ENCODE data around the gene ZBTB20. TPM values are rescaled to one million over a fixed set of nuclear protein-coding genes. Genes with fewer than 3 reads are reported as not detected.

Gene ZBTB20
- total and polyA plus RNA-seq, 2 of the 4 experiments (the other 2 are of a cell fraction) = 0.75 to 14.7 TPM

DNA sequence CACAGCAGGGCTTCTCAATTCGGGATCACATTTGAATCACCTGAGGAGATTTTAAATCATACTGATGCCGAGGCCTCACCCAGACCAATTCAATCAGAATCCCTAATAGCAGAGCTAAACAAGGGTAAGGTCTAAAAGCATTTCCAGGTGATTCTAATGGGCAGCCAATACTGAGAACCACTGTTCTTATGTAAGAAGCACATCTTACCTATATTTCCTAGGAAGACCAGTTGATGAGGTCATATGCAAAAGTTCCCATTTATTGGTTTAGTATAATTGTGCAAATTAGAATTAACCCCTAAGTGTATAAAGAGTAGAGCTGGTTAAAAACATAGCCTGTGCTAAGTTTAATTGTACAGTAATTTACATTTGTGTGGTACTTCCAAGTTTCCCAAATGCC lies 851.1 kb downstream of the ZBTB20 start:
- H2BK15ac ChIP-seq (ENCODE audit: low read depth, low read length) = no peak overlapping the region
- DNase-seq (no peak), ATAC-seq (ENCODE audit: low read depth) (no peak)
- in situ Hi-C loops (cut with MboI; ENCODE audit: low sequenced_read_pairs) = no loop called here
- H3K4me1 ChIP-seq (ENCODE audit: control insufficient read depth, insufficient read depth, low read length) = no peaks in the 10 kb centered on the region
- no CpG with 5 or more reads among the region's 2 CpGs for WGBS, 2 experiments (ENCODE audit: extremely low coverage in 2 of 2, insufficient read length in 1 of 2)
- no peak overlapping the region for H3K27ac ChIP-seq (ENCODE audit: insufficient read depth, low read length)
- H3K9me3 ChIP-seq (ENCODE audit: control insufficient read depth, insufficient read depth, low read length) = no peaks in the 10 kb centered on the region
- H3K4me2 ChIP-seq (ENCODE audit: low read depth, low read length) = no peak overlapping the region
- no peak overlapping the region for H3K9ac ChIP-seq (ENCODE audit: low read depth, low read length)
- POLR2A ChIA-PET (ENCODE audit: unreplicated experiment) = no interaction called here
- no peaks in the 10 kb centered on the region for H3K36me3 ChIP-seq (ENCODE audit: control insufficient read depth, insufficient read depth, low read length)
- no peak overlapping the region for H4K91ac ChIP-seq (ENCODE audit: insufficient read depth, low read depth, low read length)
- no peak overlapping the region for H2BK20ac ChIP-seq (ENCODE audit: low read depth, low read length)
- H3K18ac ChIP-seq (ENCODE audit: low read depth, low read length) = no peak overlapping the region
- H3K4ac ChIP-seq (ENCODE audit: low read depth, low read length) = no peak overlapping the region
- dilution Hi-C loops (cut with HindIII; ENCODE audit: low sequenced_read_pairs, unreplicated experiment) = no loop called here
- H3K23ac ChIP-seq (ENCODE audit: low read depth, low read length) = no peak overlapping the region
- no peak overlapping the region for H3K4me3 ChIP-seq (ENCODE audit: insufficient read depth, low read depth, low read length)
- intact Hi-C loops (cut with micrococcal nuclease) = no loop called here
- peaks cover 14% of the 10 kb centered on the region for H3K27me3 ChIP-seq (ENCODE audit: control insufficient read depth, insufficient read depth, low read length)
- H4K5ac ChIP-seq (ENCODE audit: low read depth, low read length) = no peak overlapping the region
- H3K56ac ChIP-seq (ENCODE audit: extremely low read depth, insufficient read depth, low read length) = no peak overlapping the region
- H2AFZ ChIP-seq (replicated peaks; ENCODE audit: low read length, poor library complexity) = no peak overlapping the region
- no peak overlapping the region for H2AK9ac ChIP-seq (replicated peaks; ENCODE audit: low read depth, low read length, poor library complexity)
- H2BK120ac ChIP-seq (ENCODE audit: low read depth, low read length) = no peak overlapping the region
- H2BK5ac ChIP-seq (ENCODE audit: low read depth, low read length, poor library complexity, severe bottlenecking) = no peak overlapping the region
- H4K8ac ChIP-seq (ENCODE audit: low read depth in 2 of 2, low read length in 2 of 2) = no peak overlapping the region
- CTCF ChIA-PET = no interaction called here
- no peaks in the 10 kb centered on the region for H4K20me1 ChIP-seq (ENCODE audit: insufficient read depth, low read length)
- H3K79me1 ChIP-seq (ENCODE audit: low read depth in 1 of 2, low read length in 2 of 2) = no peaks in the 10 kb centered on the region
- no peak for TF ChIP-seq RAD21 (IDR thresholded peaks at IDR 0.05; ENCODE audit: low read length)
- TF ChIP-seq RFX5 (IDR thresholded peaks at IDR 0.05; ENCODE audit: low read depth, low read length) = no peak
- TF ChIP-seq SMC3 (IDR thresholded peaks at IDR 0.05; ENCODE audit: low read depth, low read length) = no peak
- no peak for TF ChIP-seq POLR2A (IDR thresholded peaks at IDR 0.05; ENCODE audit: low read depth, low read length)
- no peak for TF ChIP-seq BHLHE40 (IDR thresholded peaks at IDR 0.05; ENCODE audit: low read depth, low read length)
- TF ChIP-seq, protein P1, sequence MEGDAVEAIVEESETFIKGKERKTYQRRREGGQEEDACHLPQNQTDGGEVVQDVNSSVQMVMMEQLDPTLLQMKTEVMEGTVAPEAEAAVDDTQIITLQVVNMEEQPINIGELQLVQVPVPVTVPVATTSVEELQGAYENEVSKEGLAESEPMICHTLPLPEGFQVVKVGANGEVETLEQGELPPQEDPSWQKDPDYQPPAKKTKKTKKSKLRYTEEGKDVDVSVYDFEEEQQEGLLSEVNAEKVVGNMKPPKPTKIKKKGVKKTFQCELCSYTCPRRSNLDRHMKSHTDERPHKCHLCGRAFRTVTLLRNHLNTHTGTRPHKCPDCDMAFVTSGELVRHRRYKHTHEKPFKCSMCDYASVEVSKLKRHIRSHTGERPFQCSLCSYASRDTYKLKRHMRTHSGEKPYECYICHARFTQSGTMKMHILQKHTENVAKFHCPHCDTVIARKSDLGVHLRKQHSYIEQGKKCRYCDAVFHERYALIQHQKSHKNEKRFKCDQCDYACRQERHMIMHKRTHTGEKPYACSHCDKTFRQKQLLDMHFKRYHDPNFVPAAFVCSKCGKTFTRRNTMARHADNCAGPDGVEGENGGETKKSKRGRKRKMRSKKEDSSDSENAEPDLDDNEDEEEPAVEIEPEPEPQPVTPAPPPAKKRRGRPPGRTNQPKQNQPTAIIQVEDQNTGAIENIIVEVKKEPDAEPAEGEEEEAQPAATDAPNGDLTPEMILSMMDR (conservative IDR thresholded peaks at IDR 0.05; ENCODE audit: low read depth, low read length) = no peak
- TF ChIP-seq FOS (IDR thresholded peaks at IDR 0.05; ENCODE audit: low read depth, low read length) = no peak
- no peak for TF ChIP-seq MXI1 (IDR thresholded peaks at IDR 0.05; ENCODE audit: borderline replicate concordance, low read depth, low read length)
- no peak for TF ChIP-seq CHD1 (IDR thresholded peaks at IDR 0.05; ENCODE audit: low read depth, low read length)
- no peak for TF ChIP-seq MAZ (IDR thresholded peaks at IDR 0.05; ENCODE audit: borderline replicate concordance, low read depth, low read length)
- TF ChIP-seq, protein P2, sequence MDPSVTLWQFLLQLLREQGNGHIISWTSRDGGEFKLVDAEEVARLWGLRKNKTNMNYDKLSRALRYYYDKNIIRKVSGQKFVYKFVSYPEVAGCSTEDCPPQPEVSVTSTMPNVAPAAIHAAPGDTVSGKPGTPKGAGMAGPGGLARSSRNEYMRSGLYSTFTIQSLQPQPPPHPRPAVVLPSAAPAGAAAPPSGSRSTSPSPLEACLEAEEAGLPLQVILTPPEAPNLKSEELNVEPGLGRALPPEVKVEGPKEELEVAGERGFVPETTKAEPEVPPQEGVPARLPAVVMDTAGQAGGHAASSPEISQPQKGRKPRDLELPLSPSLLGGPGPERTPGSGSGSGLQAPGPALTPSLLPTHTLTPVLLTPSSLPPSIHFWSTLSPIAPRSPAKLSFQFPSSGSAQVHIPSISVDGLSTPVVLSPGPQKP (IDR thresholded peaks at IDR 0.05; ENCODE audit: borderline replicate concordance, low read depth, low read length) = no peak
- TF ChIP-seq MAFK (IDR thresholded peaks at IDR 0.05; ENCODE audit: low read depth, low read length) = no peak
- no peak for TF ChIP-seq USF2 (IDR thresholded peaks at IDR 0.05; ENCODE audit: low read depth, low read length)
- no peak for TF ChIP-seq RCOR1 (IDR thresholded peaks at IDR 0.05; ENCODE audit: insufficient replicate concordance, low read length)
- TF ChIP-seq CEBPB (IDR thresholded peaks at IDR 0.05; ENCODE audit: low read depth, low read length) = no peak
- TF ChIP-seq NFE2L2 (IDR thresholded peaks at IDR 0.05; ENCODE audit: low read depth, low read length) = no peak
- no peak overlapping the region for H3K14ac ChIP-seq (replicated peaks; ENCODE audit: low read depth, low read length)
- BruUV-seq (replicated peaks) = no TSS peak
- peaks cover 2% of the 10 kb centered on the region; the same call in 1 of the 2 replicates for H3K9me1 ChIP-seq (ENCODE audit: insufficient read depth, low read length)
- H2AK5ac ChIP-seq (ENCODE audit: low read depth, low read length) = no peak overlapping the region

Measured in IMR-90 (cell line).